Peyer's patch (tissue), 4 donors: ENCODE results near the gene CCDC194. TPM values are rescaled to one million over a fixed set of nuclear protein-coding genes. Genes with fewer than 3 reads are reported as not detected.
"Not testable (repeated sequence)": the region's sequence is repeated elsewhere in the genome, so short reads cannot be mapped to it uniquely, and the experiment has no call there.

Experiments used
- DNase-seq, 3 donors: peaks; one replicate each; pipeline ENCODE4 v3.0.0-alpha.2; 2017 to 2019
- H3K27ac ChIP-seq, 4 donors: fragments of 200-600 bp; sonication (generic); one replicate each; pipeline ENCODE4 v1.5.1; 2016 to 2019
- H3K27me3 ChIP-seq, 2 donors: fragments of 200-600 bp; sonication (generic); one replicate each; pipeline ENCODE4 v1.5.1; 2019
- H3K36me3 ChIP-seq, 3 donors: fragments of 200-600 bp; sonication (generic); one replicate each; pipeline ENCODE4 v1.5.1; 2016 to 2019
- H3K4me1 ChIP-seq, 4 donors: fragments of 200-600 bp; sonication (generic); one replicate each; pipeline ENCODE4 v1.5.1; 2016 to 2019
- H3K4me3 ChIP-seq, 4 donors: fragments of 200-600 bp; sonication (generic); 1 replicate in 3 of 4; 2 replicates in 1 of 4; pipeline ENCODE4 v1.5.1; 2016 to 2019; ENCODE audit warnings: mild to moderate bottlenecking in 1 of 4
- H3K9me3 ChIP-seq, 4 donors: fragments of 200-600 bp; sonication (generic); one replicate each; pipeline ENCODE4 v1.5.1; 2016 to 2019; ENCODE audit warnings: mild to moderate bottlenecking in 1 of 4
- POLR2A ChIP-seq, 2 donors: fragments of 450-650 bp; IDR thresholded peaks; one replicate each; pipeline ENCODE4 v1.5.1; 2017; ENCODE audit warnings: antibody characterized with exemption in 2 of 2, mild to moderate bottlenecking in 2 of 2, moderate library complexity in 2 of 2
- total RNA-seq, 4 donors: library from RNA; depleted of rRNA; stranded (reverse); fragments of >200 nt; gene quantifications; one replicate each; pipeline ENCODE4 v1.1.0, GENCODE V29; 2016
- TF ChIP-seq, protein P1 (sequence below), 6 experiments: fragments of 450-650 bp in 4 of 6; fragments of 200-600 bp in 2 of 6; sonication (generic) in 1 of 6; IDR thresholded peaks; one replicate each; pipeline ENCODE4 v1.5.1; 2017 to 2019; ENCODE audit warnings: antibody characterized with exemption in 6 of 6, mild to moderate bottlenecking in 3 of 6, moderate library complexity in 1 of 6

Gene CCDC194
- total RNA-seq, 4 donors from 2014 or later, result not detected

DNA sequence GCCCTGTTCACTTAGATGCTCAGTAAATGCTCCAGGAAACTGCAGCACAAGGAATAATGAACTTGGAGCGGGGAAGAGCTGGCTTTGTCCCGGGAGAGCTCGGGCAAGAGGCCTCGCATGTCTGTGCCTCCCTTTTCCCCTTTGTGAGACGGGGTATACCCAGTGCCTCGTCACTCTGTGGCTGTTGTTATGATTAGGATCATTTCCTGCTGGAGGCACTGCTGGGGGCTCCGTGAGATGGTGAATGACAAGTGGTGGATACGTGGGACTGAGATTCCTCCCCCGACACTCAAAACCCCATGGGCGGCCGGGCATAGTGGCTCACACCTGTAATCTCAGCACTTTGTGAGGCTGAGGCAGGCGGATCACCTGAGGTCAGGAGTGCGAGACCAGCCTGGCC is 15.7 kb downstream of the CCDC194 start:
- Histone ChIP-seq H3K36me3 (no peaks in the 10 kb centered on the region), H3K4me3 (no peak overlapping the region), H3K27me3 (no peaks in the 10 kb centered on the region), H3K9me3 (no peaks in the 10 kb centered on the region), H3K4me1 (no peaks in the 10 kb centered on the region), H3K27ac (no peak overlapping the region)
- TF ChIP-seq, protein P1, sequence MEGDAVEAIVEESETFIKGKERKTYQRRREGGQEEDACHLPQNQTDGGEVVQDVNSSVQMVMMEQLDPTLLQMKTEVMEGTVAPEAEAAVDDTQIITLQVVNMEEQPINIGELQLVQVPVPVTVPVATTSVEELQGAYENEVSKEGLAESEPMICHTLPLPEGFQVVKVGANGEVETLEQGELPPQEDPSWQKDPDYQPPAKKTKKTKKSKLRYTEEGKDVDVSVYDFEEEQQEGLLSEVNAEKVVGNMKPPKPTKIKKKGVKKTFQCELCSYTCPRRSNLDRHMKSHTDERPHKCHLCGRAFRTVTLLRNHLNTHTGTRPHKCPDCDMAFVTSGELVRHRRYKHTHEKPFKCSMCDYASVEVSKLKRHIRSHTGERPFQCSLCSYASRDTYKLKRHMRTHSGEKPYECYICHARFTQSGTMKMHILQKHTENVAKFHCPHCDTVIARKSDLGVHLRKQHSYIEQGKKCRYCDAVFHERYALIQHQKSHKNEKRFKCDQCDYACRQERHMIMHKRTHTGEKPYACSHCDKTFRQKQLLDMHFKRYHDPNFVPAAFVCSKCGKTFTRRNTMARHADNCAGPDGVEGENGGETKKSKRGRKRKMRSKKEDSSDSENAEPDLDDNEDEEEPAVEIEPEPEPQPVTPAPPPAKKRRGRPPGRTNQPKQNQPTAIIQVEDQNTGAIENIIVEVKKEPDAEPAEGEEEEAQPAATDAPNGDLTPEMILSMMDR (IDR thresholded peaks at IDR 0.05), result no peak
- TF ChIP-seq POLR2A (IDR thresholded peaks at IDR 0.05), result no peak
- no peak for DNase-seq

DNA sequence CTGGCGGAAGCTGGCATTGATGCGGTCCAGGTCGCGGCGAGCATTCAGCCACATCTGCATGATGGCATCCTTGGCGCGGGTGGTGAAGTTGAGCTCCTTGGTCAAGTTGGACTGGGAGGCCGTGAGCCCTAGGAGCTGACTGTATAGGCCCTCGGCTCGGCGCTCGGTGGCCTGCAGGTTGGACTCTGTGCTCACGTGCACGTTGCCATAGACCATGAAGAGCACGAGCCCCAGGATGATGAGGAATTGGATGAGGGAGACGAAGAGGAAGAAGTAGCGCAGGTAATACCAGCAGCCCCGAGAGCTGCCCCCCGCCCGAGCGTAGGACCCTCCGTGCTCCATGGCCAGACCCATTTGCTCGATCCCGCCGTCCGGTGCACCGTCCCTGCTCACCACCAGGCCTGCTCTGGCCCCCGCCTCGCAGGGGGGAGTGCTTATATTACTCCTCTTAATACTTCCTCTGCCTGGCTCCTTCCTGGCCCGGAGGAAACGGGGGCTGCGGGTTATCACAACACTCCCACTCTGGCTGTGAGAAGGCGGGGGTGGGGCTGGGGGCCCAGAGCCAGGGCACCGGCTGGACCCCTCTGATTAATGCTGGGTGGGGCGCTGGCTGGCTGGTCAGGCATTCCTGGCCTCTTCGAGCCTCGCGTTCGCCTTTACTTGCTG is 16.9 kb downstream of the CCDC194 start, which contains the start of gene PLVAP:
Gene PLVAP (minus strand): TSS at position 408 of the 666 bp plus-strand sequence. CDS start 54 bp downstream, at position 354.
- Histone ChIP-seq H3K9me3 (no peaks in the 10 kb centered on the region), H3K4me3 (peak within 1 kb of the TSS in 2 of 4 donors; percentile 16 to 25), H3K27ac (peak within 1 kb of the TSS in 1 of 4 donors; percentile 19), H3K4me1 (no peaks in the 10 kb centered on the region), H3K36me3 (no peaks in the 10 kb centered on the region), H3K27me3 (no peaks in the 10 kb centered on the region)
- TF ChIP-seq, protein P1 (IDR thresholded peaks at IDR 0.05), result no peak
- TF ChIP-seq POLR2A (IDR thresholded peaks at IDR 0.05), result no peak
- DNase-seq, result no peak

DNA sequence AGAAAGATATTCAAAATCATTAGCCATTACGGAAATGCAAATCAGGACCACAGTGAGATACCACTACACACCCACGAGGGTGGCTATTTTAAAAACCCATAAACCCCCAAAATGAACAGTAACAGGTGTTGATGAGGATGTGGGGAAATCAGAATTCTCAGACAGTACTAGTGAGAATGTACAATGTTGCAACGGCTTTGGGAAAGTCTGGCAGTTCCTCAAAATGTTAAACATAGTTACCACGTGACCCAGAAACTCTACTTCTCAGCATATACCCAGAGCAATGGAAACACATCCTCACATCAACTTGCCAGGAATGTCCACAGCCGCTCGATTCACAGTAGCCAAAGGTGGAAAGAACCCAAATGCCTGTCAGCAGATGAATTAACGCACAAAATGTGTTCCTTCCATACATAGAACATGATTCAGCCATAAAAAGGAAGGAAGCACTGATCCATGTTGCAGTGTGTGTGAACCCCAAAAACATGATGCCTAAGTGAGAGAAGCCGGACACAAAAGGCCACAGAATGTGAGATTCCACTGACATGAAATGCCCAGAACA is 23.9 kb downstream of the CCDC194 start:
- no peaks in the 10 kb centered on the region for H3K27me3 ChIP-seq
- no peak overlapping the region for H3K4me3 ChIP-seq
- TF ChIP-seq, protein P1 (IDR thresholded peaks at IDR 0.05), result no peak
- no peaks in the 10 kb centered on the region for H3K36me3 ChIP-seq
- no peak for DNase-seq
- H3K4me1 ChIP-seq, result peaks cover 0 to 5% (median 0%) of the 10 kb centered on the region in 4 donors
- H3K27ac ChIP-seq, result peak overlapping the region in 1 of 4 donors; percentile 6
- no peaks in the 10 kb centered on the region for H3K9me3 ChIP-seq

DNA sequence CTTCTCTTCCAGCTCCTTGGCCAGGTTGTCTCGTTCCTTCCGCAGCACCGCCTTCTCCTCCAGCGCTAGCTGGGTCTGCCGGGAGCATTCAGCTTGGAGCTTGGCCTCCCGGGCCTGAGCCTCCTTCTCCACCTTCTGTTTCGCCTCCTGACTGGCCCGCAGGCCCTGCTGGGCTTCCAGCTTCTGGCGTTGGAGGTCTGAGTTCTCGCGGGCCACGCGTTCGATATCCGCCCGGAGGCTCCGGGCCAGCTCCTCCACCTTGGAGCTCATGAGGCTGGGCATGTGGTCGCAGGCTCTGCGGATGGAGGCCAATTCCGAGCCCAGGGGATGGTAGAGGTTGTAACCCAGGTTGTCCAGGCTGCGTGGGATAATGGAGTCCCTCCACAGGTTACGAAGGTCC is 28.6 kb downstream of the CCDC194 start:
- DNase-seq, result no peak
- H3K4me3 ChIP-seq, result no peak overlapping the region
- peaks cover 0 to 5% (median 0%) of the 10 kb centered on the region in 4 donors for H3K4me1 ChIP-seq
- no peaks in the 10 kb centered on the region for H3K27me3 ChIP-seq
- H3K36me3 ChIP-seq, result no peaks in the 10 kb centered on the region
- H3K27ac ChIP-seq, result no peak overlapping the region
- no peak for TF ChIP-seq POLR2A (IDR thresholded peaks at IDR 0.05)
- no peaks in the 10 kb centered on the region for H3K9me3 ChIP-seq

DNA sequence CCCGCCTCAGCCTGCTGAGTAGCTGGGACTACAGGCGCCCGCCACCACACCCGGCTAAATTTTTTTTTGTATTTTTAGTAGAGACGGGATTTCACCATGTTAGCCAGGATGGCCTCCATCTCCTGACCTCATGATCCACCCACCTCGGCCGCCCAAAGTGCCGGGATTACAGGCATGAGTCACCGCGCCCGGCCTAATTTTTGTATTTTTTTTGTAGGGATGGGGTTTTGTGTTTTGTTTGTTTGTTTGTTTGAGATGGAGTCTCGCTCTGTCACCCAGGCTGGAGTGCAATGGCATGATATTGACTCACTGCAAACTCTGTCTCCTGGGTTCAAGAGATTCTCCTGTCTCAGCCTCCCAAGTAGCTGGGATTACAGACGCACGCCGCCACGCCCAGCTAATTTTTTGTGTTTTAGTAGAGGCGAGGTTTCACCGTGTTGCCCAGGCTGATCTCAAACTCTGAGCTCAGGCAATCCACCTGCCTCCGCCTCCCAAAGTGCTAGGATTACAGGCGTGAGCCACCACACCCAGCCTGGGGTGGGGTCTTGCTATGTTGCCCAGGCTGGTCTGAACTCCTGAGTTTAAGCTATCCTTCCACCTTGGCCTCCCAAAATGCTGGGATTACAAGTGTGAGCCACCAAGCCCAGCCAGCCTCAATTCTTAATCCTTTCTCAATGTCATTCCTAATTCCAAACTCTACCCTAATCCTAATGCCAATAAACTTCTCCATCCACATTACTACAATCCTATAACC is 30.0 kb downstream of the CCDC194 start:
- not testable (repeated sequence) for H3K27ac ChIP-seq, H3K36me3 ChIP-seq, H3K4me1 ChIP-seq, H3K9me3 ChIP-seq, DNase-seq, H3K4me3 ChIP-seq, H3K27me3 ChIP-seq

DNA sequence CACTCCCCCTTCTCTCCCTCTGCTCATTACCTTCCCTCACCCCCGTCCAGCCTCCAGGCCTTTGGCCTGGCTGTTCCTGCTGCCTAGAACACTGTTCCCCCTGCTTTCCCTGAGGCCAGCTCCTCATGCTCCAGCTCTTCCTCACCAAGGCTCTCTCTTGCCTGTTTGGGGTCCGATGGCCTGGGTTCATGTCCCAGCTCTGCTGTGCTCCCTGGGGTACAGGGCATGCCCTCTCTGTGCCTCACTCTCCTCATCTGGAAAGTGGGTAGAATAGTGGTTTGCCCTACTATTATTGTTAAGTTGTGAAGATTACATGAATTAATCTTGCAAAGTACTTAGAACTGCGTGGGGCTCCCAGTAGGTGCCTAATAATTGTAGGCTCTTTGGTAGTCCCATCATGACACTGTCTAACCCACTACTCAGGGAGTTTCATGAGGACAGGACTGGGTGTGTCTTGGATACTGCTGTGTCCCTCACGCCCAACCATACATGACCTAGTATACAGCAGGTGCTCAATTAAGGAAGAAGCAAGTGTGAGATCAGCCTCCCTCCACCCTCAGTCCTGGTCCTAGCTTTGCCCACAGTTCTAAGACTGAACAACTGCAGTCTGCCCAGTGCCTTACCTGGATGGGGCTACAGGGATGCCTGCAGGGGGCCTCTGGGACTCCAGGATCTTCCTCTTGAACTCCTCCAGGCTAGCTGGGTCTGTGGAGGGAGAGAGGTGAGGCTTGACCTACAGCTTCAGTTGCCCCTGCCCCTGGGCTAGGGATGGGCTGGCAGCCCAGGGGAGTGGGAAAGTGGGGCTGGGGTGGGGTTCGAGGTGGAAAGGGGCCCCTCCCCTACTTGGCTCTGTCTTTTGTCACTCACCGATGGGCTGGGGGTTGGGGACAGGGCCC is 33.8 kb downstream of the CCDC194 start:
- no peaks in the 10 kb centered on the region for H3K36me3 ChIP-seq
- no peak overlapping the region for H3K27ac ChIP-seq
- no peaks in the 10 kb centered on the region for H3K27me3 ChIP-seq
- DNase-seq, result no peak
- no peak overlapping the region for H3K4me3 ChIP-seq
- H3K4me1 ChIP-seq, result no peaks in the 10 kb centered on the region
- TF ChIP-seq, protein P1 (IDR thresholded peaks at IDR 0.05), result no peak
- TF ChIP-seq POLR2A (IDR thresholded peaks at IDR 0.05), result no peak
- no peaks in the 10 kb centered on the region for H3K9me3 ChIP-seq
